ENCODE data around the gene CCNB3.

CCNB3 gene

GRCh38 chrX:50375481-50376267 is 171.1 kb downstream of the CCNB3 start:
- DNase-seq (ENCODE audit: low read depth), result no peak

- DNase-seq (ENCODE audit: low read depth), result no peak
These were observed 177.3 kb downstream of the CCNB3 start for GRCh38 chrX:50381729-50382415.

- DNase-seq (ENCODE audit: low read depth), result no peak
These were observed 182.0 kb downstream of the CCNB3 start for GRCh38 chrX:50386520-50386919.

GRCh38 chrX:50393902-50394301 is 189.3 kb downstream of the CCNB3 start:
- no peak for DNase-seq (ENCODE audit: low read depth)
